ENCODE results near the gene CAMK2A.

GRCh38 chr5:150213530-150213929 lies 76.0 kb downstream of the CAMK2A start:
- TF ChIP-seq CTCF (optimal IDR thresholded peaks at IDR 0.05 in 1 of 3, IDR thresholded peaks at IDR 0.05 in 1 of 3, conservative IDR thresholded peaks at IDR 0.05 in 1 of 3; ENCODE audit: extremely low read depth in 1 of 3, insufficient read depth in 2 of 3, low read length in 3 of 3) (no peak), EZH2 (IDR thresholded peaks at IDR 0.05; ENCODE audit: low read length) (no peak)
